Left lobe of liver (tissue), 2 donors: ENCODE data around the gene YWHAB. TPM values are rescaled to one million over a fixed set of nuclear protein-coding genes. Genes with fewer than 3 reads are reported as not detected.
"Not testable (repeated sequence)": the region's sequence is repeated elsewhere in the genome, so short reads cannot be mapped to it uniquely, and the experiment has no call there.

ENCODE experiments used
- ATAC-seq: fragments of 200-7000 bp; cut with Tn5 transposase; one replicate; pipeline ENCODE4 v1.9.1; 2020; ENCODE audit warnings: mild to moderate bottlenecking, moderate library complexity
- DNase-seq: peaks from one replicate; pipeline ENCODE4 v3.0.0-alpha.2; 2020; ENCODE audit warnings: low spot score
- total RNA-seq: library from RNA; stranded (reverse); gene quantifications from one replicate; pipeline ENCODE4 v1.2.1, GENCODE V29; 2021
- donor health status: DM: no; HTN: no; CAD: no; lungs with moderate emphysema.
- donor health status: DM: no; HTN: yes; CAD: no.

Gene YWHAB
- total RNA-seq, 1 donor from 2014 or later = 52.5 TPM

DNA sequence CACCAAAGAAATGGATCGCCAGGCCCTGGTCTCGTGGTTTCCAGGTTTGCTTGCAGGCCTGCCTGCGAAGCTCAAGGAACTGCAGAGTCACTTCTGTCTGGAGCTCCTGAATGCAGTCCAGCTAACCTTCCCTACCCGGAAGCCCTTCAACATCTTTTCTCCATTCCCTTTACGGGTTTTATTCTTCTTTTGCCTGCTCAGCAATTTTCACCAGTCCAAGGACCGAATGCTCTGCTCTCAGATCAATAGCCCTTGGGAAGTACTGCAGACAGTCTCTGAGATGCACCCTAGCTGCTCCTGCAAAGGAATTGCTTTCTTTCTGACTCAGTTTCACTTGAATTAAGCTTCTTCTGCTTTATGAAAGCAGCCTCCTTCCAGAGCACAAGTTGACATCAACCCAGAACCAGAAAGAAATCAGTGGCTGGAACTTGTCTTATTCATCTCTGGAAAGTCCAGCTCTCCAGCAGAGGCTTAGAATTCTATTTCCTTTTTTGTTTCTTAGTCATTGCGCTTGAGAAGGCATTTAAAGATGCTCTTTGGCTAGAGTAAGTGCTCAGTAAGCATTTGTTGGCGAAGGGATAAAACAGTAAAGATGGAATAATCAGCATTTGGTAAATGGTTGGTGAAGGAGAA is 18.7 kb upstream of the YWHAB start:
- DNase-seq (no peak), ATAC-seq (no peak)

DNA sequence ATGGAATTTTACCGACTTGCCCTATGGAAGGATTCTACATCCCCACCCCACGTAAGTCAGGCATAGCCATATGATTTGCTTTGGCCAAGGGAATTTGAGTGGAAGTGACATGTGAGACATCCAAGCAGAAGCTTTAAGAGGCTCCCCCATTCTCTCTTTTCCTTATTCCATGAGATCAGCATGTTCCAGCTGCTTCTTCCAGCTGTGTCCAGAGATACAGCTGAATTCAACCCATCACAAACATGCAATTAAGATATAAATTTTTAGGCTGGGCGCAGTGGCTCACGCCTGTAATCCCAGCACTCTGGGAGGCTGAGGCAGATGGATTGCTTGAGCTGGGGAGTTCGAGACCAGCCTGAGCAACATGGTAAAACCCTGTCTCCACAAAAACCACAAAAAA is 16.0 kb upstream of the YWHAB start:
- DNase-seq = no peak
- ATAC-seq = no peak

DNA sequence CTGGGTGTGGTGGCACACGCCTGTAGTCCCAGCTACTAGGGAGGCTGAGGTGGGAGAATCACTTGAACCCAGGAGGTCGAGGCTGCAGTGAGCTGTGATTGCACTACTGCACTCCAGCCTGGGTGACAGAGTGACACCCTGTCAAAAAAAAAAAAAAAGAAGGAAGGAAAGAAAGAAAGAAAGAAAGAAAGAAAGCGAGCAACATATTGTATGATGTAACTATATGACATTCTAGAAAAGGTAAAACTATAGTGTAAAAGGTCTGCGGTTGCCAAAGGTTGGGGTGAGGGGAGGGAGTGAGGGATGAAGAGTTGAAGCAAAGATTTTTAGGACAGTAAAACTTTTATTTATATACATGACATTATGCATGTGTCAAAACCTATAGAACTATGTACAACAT is 3.1 kb upstream of the YWHAB start:
- ATAC-seq, DNase-seq: not testable (repeated sequence)

GRCh38 chr20:44883214-44883902 is 2.1 kb upstream of the YWHAB start:
- DNase-seq (no peak), ATAC-seq (no peak)

GRCh38 chr20:44884907-44885391 is 556 bp upstream of the YWHAB start:
- DNase-seq = no peak
- ATAC-seq = no peak

- ATAC-seq = no peak
- no peak for DNase-seq
These were observed 754 bp downstream of the YWHAB start for GRCh38 chr20:44886266-44886651.

DNA sequence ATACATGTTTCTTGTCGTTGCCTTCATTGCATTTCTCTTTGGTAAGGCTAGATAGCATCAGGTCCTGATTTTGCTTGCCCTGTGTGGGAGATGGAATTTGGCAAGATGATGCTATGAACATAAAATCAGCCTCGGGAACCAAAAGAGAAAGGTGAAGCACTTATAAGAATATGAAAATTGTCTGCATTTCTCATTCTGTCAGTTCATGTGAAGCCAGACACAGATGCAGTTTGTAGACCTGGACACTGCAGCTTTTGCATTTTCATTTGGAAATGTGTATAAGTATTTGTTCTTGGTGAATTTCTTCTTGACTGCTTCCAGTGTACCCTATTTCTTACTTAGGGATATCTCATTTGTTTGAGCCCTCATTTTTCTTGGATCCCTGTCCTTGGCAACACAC is 1.3 kb downstream of the YWHAB start:
- ATAC-seq = no peak
- no peak for DNase-seq

- ATAC-seq = no peak
- DNase-seq = no peak
These were observed 2.0 kb downstream of the YWHAB start for GRCh38 chr20:44887466-44887865.

DNA sequence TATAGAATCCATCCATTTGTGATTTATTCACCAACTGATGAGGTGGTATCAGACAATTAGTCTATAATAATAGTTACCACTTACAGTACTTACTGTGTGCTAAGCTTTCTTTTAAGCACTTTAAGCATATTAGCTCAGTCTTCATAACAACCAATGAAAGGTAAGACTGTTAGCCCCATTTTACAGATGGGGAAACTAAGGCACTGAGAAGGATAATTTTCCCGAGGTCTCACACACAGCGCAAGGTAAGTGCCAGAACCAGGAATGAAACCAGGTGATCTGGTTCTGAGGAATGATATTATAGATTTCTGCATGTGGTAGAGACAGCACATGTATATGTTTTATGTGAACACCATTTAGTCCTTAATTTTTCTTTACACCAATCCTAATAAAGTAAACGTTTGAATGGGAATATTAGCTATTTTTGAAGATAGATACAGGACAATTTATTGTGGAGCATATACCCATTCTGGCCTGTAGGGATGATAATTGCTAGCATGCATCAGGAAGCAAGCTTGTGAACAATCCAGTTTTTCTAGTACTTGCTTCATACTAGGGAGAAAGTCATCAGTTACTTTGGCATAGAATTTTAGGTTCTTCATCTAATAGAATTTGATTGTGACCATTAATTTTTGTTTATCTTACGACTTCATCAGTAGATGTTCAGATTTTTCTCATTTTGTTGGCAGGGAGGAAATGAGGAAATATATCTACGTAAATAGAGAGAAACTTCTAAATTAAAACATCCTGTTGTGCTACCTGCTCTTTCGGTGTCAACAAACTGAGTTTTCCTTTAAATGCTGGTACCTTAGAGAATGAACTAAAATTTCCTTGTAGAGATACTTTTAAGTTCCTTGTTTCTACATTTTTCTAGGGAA is 3.0 kb downstream of the YWHAB start:
- DNase-seq (no peak), ATAC-seq (no peak)

- no peak for ATAC-seq
These were observed 6.3 kb downstream of the YWHAB start for GRCh38 chr20:44891826-44892225.

GRCh38 chr20:44894959-44895358 is 9.5 kb downstream of the YWHAB start:
- no peak for ATAC-seq
- no peak for DNase-seq

More at GRCh38 chr20:44891826-44892225, 6.3 kb downstream of the YWHAB start:
- no peak for DNase-seq

- ATAC-seq (peak; percentile 54), DNase-seq (no peak)
These were observed 11.1 kb downstream of the YWHAB start for GRCh38 chr20:44896583-44896982.

DNA sequence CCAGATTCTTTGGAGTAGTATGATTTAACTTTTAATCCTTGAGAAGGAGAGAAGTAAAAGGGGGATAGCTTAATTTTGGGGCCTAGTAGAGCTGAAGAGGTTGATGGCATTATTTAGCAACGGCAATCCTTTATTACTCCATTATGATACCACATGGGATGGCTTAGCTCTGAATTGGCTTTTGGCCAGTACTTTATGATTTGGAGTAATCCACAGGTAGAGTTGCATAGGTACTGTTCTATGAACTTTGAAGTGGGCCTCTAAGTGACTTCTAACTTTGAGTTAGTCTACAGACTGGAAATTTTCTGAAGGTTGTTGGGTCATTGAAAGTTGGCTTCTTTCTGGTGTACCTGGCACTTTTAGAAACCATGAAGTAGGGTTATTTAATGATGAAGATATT is 11.6 kb downstream of the YWHAB start:
- DNase-seq (no peak), ATAC-seq (no peak)

DNA sequence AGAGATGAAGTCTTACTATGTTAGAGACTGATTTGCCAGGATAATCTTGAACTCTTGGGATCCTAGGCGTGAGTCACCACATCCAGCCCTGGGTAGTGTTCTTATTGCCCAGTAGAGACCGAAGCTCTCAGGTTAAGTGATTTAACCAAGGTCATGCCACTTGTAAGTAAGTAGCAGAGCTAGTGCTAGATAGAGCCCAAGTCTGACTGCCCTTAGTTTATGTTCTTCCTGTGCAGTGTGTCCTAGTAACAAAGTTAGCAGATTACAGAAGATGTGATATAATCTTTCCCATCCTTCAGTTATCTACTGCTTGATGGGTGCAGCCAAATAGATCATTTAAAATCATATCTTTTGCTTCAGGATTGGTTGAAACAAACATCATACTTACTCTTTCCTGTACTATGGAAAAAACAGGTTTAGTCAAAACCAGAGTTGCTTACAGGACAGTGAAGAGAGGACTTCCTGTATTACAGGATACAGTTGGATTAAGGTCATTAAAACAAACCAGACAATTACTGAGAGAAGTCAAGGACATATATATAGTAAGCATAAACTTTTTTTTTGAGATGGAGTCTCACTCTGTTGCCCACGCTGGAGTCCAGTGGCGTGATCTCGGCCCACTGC is 14.8 kb downstream of the YWHAB start:
- ATAC-seq = no peak
- DNase-seq = no peak

GRCh38 chr20:44901974-44902373 is 16.5 kb downstream of the YWHAB start:
- ATAC-seq = no peak
- DNase-seq = no peak

DNA sequence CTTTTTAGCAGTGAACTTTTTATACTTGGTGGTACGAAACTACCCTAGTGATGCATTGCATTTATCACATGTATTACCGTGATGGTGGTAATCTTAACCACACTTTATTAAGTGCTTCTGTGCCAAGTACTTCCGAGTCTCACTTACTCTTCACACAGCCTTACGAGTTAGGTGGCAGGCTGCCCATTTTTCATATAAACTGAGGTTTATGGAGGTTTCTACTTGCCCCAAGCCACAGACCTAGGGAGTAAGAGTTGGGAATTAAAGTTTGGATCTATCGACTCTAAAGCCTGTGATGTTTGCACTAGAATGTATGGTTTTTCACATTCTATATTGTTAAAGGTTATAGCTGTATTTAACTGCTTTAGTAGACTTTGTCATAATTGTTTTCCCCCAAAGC is 18.9 kb downstream of the YWHAB start:
- DNase-seq (no peak), ATAC-seq (no peak)

- ATAC-seq (no peak), DNase-seq (no peak)
These were observed 23.7 kb downstream of the YWHAB start for GRCh38 chr20:44908987-44909871.

- DNase-seq (peak; percentile 79), ATAC-seq (peak; percentile 90)
These were observed 24.6 kb downstream of the YWHAB start, which contains the start of gene PABPC1L for GRCh38 chr20:44909872-44910689. TSS of gene PABPC1L (plus strand) at chr20:44910060. CDS start at chr20:44910144, 84 bp downstream.

DNA sequence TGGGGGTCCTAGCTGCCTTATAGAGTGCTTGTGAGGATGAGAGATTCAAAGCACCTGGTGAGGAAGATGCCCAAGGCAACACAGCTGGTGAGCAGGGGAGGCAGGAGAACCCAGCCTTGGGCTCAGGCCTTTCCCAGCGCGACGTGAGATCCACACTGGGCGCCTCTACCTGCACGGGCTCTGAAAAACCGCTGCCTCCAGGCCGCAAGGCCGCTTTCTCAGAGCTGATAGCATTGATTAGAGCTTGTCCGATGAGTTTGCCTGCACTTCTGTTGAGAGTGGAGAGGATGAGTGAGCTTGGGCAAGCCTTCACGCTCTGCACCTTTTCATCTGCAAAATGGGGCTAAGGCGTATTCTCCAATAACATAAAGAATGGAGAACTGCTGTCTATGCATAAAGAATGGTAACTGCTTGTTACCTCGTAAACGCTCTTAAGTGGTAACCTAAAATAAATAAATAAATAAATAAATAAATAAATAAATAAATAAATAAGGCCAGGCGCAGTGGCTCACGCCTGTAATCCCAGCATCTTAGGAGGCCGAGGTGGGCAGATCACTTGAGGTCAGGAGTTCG is 25.3 kb downstream of the YWHAB start:
- ATAC-seq = peak; percentile 4
- DNase-seq = no peak
